Nephron (organoid): ENCODE results near the gene HIC1.

Experiments used
- H3K27ac Mint-ChIP-seq, 3 experiments: 2 replicates each; pipeline ENCODE4 v1.8.0; 2020; ENCODE audit warnings: mixed read lengths in 3 of 3, mild to moderate bottlenecking in 2 of 3, moderate library complexity in 1 of 3
- H3K27me3 Mint-ChIP-seq: 2 replicates; pipeline ENCODE4 v1.8.0; 2021; ENCODE audit warnings: low read depth, mild to moderate bottlenecking, moderate library complexity, mixed read lengths
- H3K36me3 Mint-ChIP-seq: 2 replicates; pipeline ENCODE4 v1.8.0; 2020; ENCODE audit warnings: low read depth, mixed read lengths
- H3K4me1 Mint-ChIP-seq: 2 replicates; pipeline ENCODE4 v1.8.0; 2020; ENCODE audit warnings: mixed read lengths
- H3K4me3 Mint-ChIP-seq, 3 experiments: 2 replicates each; pipeline ENCODE4 v1.8.0; 2020; ENCODE audit warnings: mild to moderate bottlenecking in 3 of 3, mixed read lengths in 3 of 3, moderate library complexity in 2 of 3
- H3K9me3 Mint-ChIP-seq: 2 replicates; pipeline ENCODE4 v1.8.0; 2020; ENCODE audit warnings: mixed read lengths
- TF ChIP-seq, protein P1 (sequence below), 3 experiments: fragments of 200-600 bp; sonication (generic); IDR thresholded peaks; one replicate each; pipeline ENCODE4 v1.5.0; 2021; ENCODE audit warnings: antibody characterized with exemption in 3 of 3; ENCODE audit not compliant: unreplicated experiment in 3 of 3

The HIC1 gene

DNA sequence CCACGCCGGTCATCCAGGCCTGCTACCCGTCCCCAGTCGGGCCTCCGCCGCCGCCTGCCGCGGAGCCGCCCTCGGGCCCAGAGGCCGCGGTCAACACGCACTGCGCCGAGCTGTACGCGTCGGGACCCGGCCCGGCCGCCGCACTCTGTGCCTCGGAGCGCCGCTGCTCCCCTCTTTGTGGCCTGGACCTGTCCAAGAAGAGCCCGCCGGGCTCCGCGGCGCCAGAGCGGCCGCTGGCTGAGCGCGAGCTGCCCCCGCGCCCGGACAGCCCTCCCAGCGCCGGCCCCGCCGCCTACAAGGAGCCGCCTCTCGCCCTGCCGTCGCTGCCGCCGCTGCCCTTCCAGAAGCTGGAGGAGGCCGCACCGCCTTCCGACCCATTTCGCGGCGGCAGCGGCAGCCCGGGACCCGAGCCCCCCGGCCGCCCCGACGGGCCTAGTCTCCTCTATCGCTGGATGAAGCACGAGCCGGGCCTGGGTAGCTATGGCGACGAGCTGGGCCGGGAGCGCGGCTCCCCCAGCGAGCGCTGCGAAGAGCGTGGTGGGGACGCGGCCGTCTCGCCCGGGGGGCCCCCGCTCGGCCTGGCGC, 2.4 kb downstream of the HIC1 start:
- H3K4me3 Mint-ChIP-seq: peak overlapping the region in 1 of 3 experiments; percentile 23
- H3K9me3 Mint-ChIP-seq: no peaks in the 10 kb centered on the region
- H3K27ac Mint-ChIP-seq: peak overlapping the region in 2 of 3 experiments; percentile 65 to 81
- peaks cover 30% of the 10 kb centered on the region for H3K36me3 Mint-ChIP-seq
- peaks cover 64% of the 10 kb centered on the region for H3K27me3 Mint-ChIP-seq
- TF ChIP-seq, protein P1, sequence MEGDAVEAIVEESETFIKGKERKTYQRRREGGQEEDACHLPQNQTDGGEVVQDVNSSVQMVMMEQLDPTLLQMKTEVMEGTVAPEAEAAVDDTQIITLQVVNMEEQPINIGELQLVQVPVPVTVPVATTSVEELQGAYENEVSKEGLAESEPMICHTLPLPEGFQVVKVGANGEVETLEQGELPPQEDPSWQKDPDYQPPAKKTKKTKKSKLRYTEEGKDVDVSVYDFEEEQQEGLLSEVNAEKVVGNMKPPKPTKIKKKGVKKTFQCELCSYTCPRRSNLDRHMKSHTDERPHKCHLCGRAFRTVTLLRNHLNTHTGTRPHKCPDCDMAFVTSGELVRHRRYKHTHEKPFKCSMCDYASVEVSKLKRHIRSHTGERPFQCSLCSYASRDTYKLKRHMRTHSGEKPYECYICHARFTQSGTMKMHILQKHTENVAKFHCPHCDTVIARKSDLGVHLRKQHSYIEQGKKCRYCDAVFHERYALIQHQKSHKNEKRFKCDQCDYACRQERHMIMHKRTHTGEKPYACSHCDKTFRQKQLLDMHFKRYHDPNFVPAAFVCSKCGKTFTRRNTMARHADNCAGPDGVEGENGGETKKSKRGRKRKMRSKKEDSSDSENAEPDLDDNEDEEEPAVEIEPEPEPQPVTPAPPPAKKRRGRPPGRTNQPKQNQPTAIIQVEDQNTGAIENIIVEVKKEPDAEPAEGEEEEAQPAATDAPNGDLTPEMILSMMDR (IDR thresholded peaks at IDR 0.05; ENCODE audit: unreplicated experiment in 3 of 3): no peak
- peaks cover 31% of the 10 kb centered on the region for H3K4me1 Mint-ChIP-seq

DNA sequence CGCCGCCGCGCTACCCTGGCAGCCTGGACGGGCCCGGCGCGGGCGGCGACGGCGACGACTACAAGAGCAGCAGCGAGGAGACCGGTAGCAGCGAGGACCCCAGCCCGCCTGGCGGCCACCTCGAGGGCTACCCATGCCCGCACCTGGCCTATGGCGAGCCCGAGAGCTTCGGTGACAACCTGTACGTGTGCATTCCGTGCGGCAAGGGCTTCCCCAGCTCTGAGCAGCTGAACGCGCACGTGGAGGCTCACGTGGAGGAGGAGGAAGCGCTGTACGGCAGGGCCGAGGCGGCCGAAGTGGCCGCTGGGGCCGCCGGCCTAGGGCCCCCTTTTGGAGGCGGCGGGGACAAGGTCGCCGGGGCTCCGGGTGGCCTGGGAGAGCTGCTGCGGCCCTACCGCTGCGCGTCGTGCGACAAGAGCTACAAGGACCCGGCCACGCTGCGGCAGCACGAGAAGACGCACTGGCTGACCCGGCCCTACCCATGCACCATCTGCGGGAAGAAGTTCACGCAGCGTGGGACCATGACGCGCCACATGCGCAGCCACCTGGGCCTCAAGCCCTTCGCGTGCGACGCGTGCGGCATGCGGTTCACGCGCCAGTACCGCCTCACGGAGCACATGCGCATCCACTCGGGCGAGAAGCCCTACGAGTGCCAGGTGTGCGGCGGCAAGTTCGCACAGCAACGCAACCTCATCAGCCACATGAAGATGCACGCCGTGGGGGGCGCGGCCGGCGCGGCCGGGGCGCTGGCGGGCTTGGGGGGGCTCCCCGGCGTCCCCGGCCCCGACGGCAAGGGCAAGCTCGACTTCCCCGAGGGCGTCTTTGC, 3.1 kb downstream of the HIC1 start:
- peaks cover 37% of the 10 kb centered on the region for H3K4me1 Mint-ChIP-seq

DNA sequence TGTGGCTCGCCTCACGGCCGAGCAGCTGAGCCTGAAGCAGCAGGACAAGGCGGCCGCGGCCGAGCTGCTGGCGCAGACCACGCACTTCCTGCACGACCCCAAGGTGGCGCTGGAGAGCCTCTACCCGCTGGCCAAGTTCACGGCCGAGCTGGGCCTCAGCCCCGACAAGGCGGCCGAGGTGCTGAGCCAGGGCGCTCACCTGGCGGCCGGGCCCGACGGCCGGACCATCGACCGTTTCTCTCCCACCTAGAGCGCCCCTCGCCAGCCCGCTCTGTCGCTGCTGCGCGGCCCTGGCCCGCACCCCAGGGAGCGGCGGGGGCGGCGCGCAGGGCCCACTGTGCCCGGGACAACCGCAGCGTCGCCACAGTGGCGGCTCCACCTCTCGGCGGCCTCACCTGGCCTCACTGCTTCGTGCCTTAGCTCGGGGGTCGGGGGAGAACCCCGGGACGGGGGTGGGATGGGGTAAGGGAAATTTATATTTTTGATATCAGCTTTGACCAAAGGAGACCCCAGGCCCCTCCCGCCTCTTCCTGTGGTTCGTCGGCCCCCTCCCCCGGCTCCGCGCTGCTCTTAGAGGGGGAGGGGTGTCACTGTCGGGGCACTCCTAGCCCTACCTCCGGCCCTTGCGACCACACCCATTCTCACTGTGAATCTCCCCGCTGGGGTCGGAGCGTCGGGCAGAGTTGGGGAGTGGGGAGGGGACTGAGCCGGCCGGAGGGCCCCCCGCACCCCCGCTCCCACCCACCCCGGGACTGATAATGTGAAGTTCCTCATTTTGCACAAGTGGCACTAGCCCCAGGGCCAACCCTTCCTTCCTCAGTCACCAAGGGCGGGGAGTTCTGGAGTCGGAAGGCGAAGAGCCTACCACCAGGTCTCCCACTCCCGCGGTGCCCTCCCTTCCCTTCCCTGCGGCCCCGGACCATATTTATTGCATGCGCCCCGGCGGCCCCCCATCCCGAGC, 4.0 kb downstream of the HIC1 start:
- H3K27ac Mint-ChIP-seq: peak overlapping the region; percentile 83 to 95 (median 93)

More for the DNA sequence above, 3.1 kb downstream of the HIC1 start:
- H3K27ac Mint-ChIP-seq: peak overlapping the region; percentile 64 to 81 (median 65)
- peaks cover 64% of the 10 kb centered on the region for H3K27me3 Mint-ChIP-seq
- TF ChIP-seq, protein P1 (IDR thresholded peaks at IDR 0.05; ENCODE audit: unreplicated experiment in 3 of 3): no peak
- H3K4me3 Mint-ChIP-seq: peak overlapping the region; percentile 74 to 79 (median 78)
- H3K9me3 Mint-ChIP-seq: no peaks in the 10 kb centered on the region
- H3K36me3 Mint-ChIP-seq: peaks cover 35% of the 10 kb centered on the region

DNA sequence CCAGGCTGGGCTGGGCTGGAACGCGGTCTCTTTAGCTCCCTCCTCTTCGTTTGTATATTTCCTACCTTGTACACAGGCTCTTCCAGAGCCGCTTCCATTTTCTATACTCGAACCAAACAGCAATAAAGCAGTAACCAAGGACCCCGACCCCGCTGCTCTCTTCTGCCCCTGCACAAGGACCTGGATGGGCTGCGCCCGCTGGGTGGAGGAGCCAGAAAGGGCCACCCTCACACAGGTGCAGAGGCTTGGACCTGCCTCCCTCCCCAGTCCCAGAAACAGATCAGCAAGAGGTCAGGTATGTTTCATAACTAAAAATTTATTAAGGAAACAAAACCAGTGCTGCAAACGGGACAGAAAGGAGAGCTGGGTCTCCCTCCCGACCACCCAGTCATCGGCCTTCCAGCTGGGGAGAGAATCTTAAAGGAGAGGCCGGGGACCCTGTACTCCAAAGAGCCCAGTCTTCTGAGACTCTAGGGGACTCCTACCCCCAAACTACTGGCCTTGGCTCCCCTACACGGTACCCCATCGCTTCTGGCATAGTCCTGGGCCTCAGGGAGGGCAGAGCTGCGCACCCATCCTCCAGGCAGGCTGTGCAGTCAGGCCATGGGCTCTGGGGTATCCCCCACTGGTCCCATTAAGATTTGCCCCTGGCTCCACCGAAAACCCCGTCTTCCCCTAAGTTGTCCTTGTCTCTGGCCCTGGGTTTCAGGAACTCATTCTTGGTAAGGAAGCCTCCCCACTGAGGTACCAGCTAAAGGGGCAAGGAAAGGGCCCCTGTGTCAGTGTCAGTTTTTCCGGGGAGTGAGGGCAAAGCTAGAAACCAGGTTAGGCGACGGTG, 4.9 kb downstream of the HIC1 start:
- TF ChIP-seq, protein P1 (IDR thresholded peaks at IDR 0.05; ENCODE audit: unreplicated experiment in 3 of 3): no peak
- Mint-ChIP-seq H3K27ac (peak overlapping the region; percentile 83 to 95 (median 93)), H3K4me1 (peaks cover 50% of the 10 kb centered on the region), H3K27me3 (peaks cover 47% of the 10 kb centered on the region), H3K4me3 (peak overlapping the region; percentile 81 to 86 (median 82)), H3K9me3 (no peaks in the 10 kb centered on the region), H3K36me3 (peaks cover 52% of the 10 kb centered on the region)

More for the DNA sequence above, 4.0 kb downstream of the HIC1 start:
- Mint-ChIP-seq H3K36me3 (peaks cover 43% of the 10 kb centered on the region), H3K4me3 (peak overlapping the region; percentile 81 to 86 (median 82)), H3K4me1 (peaks cover 41% of the 10 kb centered on the region), H3K9me3 (no peaks in the 10 kb centered on the region), H3K27me3 (peaks cover 56% of the 10 kb centered on the region)
- TF ChIP-seq, protein P1 (IDR thresholded peaks at IDR 0.05; ENCODE audit: unreplicated experiment in 3 of 3): peak; percentile 58 to 63 (median 62)

DNA sequence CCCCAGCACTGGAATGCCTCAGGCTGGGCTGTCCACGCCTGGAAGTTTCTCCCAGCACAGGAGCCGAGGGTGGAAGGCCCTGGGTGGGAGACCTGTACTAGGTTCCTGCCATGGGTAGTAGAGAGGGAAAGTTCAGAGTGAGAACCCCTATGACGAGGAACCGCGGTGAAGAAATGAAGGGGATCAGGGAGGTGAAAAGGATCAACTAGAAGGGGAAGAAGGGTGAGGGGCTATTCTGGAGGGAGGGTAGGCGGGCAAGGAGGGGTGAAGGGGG, 5.4 kb downstream of the HIC1 start:
- peaks cover 56% of the 10 kb centered on the region for H3K36me3 Mint-ChIP-seq
- H3K4me3 Mint-ChIP-seq: peak overlapping the region; percentile 75 to 86 (median 81)
- peaks cover 54% of the 10 kb centered on the region for H3K4me1 Mint-ChIP-seq
- TF ChIP-seq, protein P1 (IDR thresholded peaks at IDR 0.05; ENCODE audit: unreplicated experiment in 3 of 3): no peak
- peaks cover 45% of the 10 kb centered on the region for H3K27me3 Mint-ChIP-seq
- H3K9me3 Mint-ChIP-seq: no peaks in the 10 kb centered on the region
- H3K27ac Mint-ChIP-seq: peak overlapping the region; percentile 83 to 95 (median 93)
